SK-N-SH (cell line): ENCODE results near the gene NR6A1. TPM values are rescaled to one million over a fixed set of nuclear protein-coding genes. Genes with fewer than 3 reads are reported as not detected.
A peak's percentile ranks its signal among the peaks of the same experiment; 100 is the strongest.

Source experiments
- CTCF ChIA-PET: fragments of 300-600, 350-600 bp; formaldehyde crosslinking; extraction: SDS; loops from one replicate; lab custom pipeline; 2021; lab: Yijun Ruan, JAX
- POLR2A ChIA-PET: fragments of 350-600 bp; sonication (Branson Sonifier 250); formaldehyde crosslinking; extraction: SDS; loops from one replicate; lab custom pipeline; 2020; ENCODE audit warnings: antibody characterized with exemption, inconsistent platforms; lab: Yijun Ruan, JAX
- DNase-seq: peaks from one replicate; pipeline ENCODE4 v3.0.0; 2012
- H2AFZ ChIP-seq: fragments of 200-600 bp; sonication (generic); 2 replicates; pipeline ENCODE4 v1.8.1; 2016; ENCODE audit warnings: antibody characterized with exemption, mild to moderate bottlenecking, low read depth
- H3F3A ChIP-seq: fragments of 200-600 bp; sonication (generic); replicated peaks from 2 replicates; pipeline ENCODE3; 2016; ENCODE audit warnings: antibody characterized with exemption, mild to moderate bottlenecking; ENCODE audit not compliant: insufficient read depth
- H3K27ac ChIP-seq, 2 experiments: fragments of 200-500 bp in 1 of 2; fragments of 200-600 bp in 1 of 2; sonication (Bioruptor generic) in 1 of 2; sonication (generic), shearing (Covaris generic) in 1 of 2; 2 replicates each; pipeline versions ENCODE4 v1.5.1 to v1.6.1; 2014 to 2016; ENCODE audit warnings: low read depth in 2 of 2, inconsistent platforms in 1 of 2, low read length in 1 of 2, mild to moderate bottlenecking in 1 of 2, mixed read lengths in 1 of 2
- H3K27me3 ChIP-seq: fragments of 200-600 bp; sonication (generic), shearing (Covaris generic); 2 replicates; pipeline ENCODE4 v1.6.1; 2016; ENCODE audit warnings: mixed run types; ENCODE audit not compliant: insufficient read depth
- H3K36me3 ChIP-seq, 2 experiments: fragments of 200-500 bp in 1 of 2; fragments of 200-600 bp in 1 of 2; sonication (Bioruptor generic) in 1 of 2; sonication (generic) in 1 of 2; replicated peaks in 1 of 2; 2 replicates each; pipeline versions ENCODE3 to v1.5.1; 2014 to 2016; ENCODE audit warnings: low read length in 1 of 2, mild to moderate bottlenecking in 1 of 2; ENCODE audit not compliant: insufficient read depth in 2 of 2, control insufficient read depth in 1 of 2
- H3K4me1 ChIP-seq, 2 experiments: fragments of 200-500 bp in 1 of 2; fragments of 200-600 bp in 1 of 2; sonication (Bioruptor generic) in 1 of 2; sonication (generic), shearing (Covaris generic) in 1 of 2; 2 replicates each; pipeline versions ENCODE4 v1.5.1 to v1.6.1; 2014 to 2016; ENCODE audit warnings: low read depth in 1 of 2, low read length in 1 of 2, mixed run types in 1 of 2; ENCODE audit not compliant: insufficient read depth in 2 of 2, control insufficient read depth in 1 of 2
- H3K4me2 ChIP-seq: fragments of 200-600 bp; sonication (generic), shearing (Covaris generic); 2 replicates; pipeline ENCODE4 v1.6.1; 2017; ENCODE audit warnings: mixed run types
- H3K4me3 ChIP-seq, 2 experiments: fragments of 200-500 bp in 1 of 2; fragments of 200-600 bp in 1 of 2; sonication (Bioruptor generic) in 1 of 2; sonication (generic), shearing (Covaris generic) in 1 of 2; 2 replicates each; pipeline versions ENCODE4 v1.5.1 to v1.8.1; 2014 to 2016; ENCODE audit warnings: low read depth in 2 of 2, inconsistent platforms in 1 of 2, low read length in 1 of 2, mild to moderate bottlenecking in 1 of 2, mixed read lengths in 1 of 2, moderate library complexity in 1 of 2
- H3K79me2 ChIP-seq: fragments of 200-600 bp; sonication (generic); 2 replicates; pipeline ENCODE4 v1.8.1; 2017; ENCODE audit warnings: mild to moderate bottlenecking; ENCODE audit not compliant: insufficient read depth
- H3K9ac ChIP-seq: fragments of 200-600 bp; sonication (generic); 2 replicates; pipeline ENCODE4 v1.6.1; 2017; ENCODE audit warnings: mixed run types
- H3K9me2 ChIP-seq: fragments of 200-600 bp; sonication (generic); 2 replicates; pipeline ENCODE4 v1.6.1; 2017; ENCODE audit warnings: mixed run types
- H3K9me3 ChIP-seq: fragments of 200-600 bp; sonication (generic); 2 replicates; pipeline ENCODE4 v1.6.1; 2017; ENCODE audit warnings: mixed run types, mild to moderate bottlenecking, moderate library complexity
- H4K20me1 ChIP-seq: fragments of 200-600 bp; sonication (generic); 2 replicates; pipeline ENCODE4 v1.6.1; 2017; ENCODE audit warnings: mild to moderate bottlenecking, mixed run types; ENCODE audit not compliant: insufficient read depth
- EZH2phosphoT487 ChIP-seq: fragments of 200-600 bp; sonication (generic); IDR thresholded peaks from 2 replicates; pipeline ENCODE4 v1.6.1; 2017; ENCODE audit warnings: low read depth, mixed run types, mild to moderate bottlenecking, antibody characterized with exemption, moderate library complexity, borderline replicate concordance
- FOSL2 ChIP-seq: IDR thresholded peaks from 2 replicates; pipeline ENCODE4 v1.4.0; 2012; ENCODE audit warnings: low read depth, mild to moderate bottlenecking, moderate library complexity, borderline replicate concordance
- FOXJ3 ChIP-seq: sonication (generic); formaldehyde crosslinking; IDR thresholded peaks from 2 replicates; pipeline ENCODE4 v1.5.1; 2020; ENCODE audit warnings: mild to moderate bottlenecking, missing genetic modification reagents
- FOXM1 ChIP-seq: IDR thresholded peaks from 2 replicates; pipeline ENCODE4 v1.4.0; 2012; ENCODE audit warnings: low read depth, mild to moderate bottlenecking
- MAX ChIP-seq: IDR thresholded peaks from 2 replicates; pipeline ENCODE4 v1.4.0; 2012; ENCODE audit warnings: low read depth
- MEF2A ChIP-seq: IDR thresholded peaks from 2 replicates; pipeline ENCODE4 v1.4.0; 2012; ENCODE audit warnings: low read depth, borderline replicate concordance
- NRF1 ChIP-seq: IDR thresholded peaks from 2 replicates; pipeline ENCODE4 v1.6.1; 2012; ENCODE audit warnings: low read depth, mild to moderate bottlenecking, low read length
- POLR2AphosphoS5 ChIP-seq: IDR thresholded peaks from 2 replicates; pipeline ENCODE4 v1.6.1; 2012; ENCODE audit warnings: low read depth, low read length
- RAD21 ChIP-seq: IDR thresholded peaks from 2 replicates; pipeline ENCODE4 v1.6.1; 2012; ENCODE audit warnings: mild to moderate bottlenecking, low read length
- RCOR1 ChIP-seq: fragments of 150-350 bp; IDR thresholded peaks from 2 replicates; pipeline ENCODE4 v1.6.1; 2017; ENCODE audit warnings: antibody characterized with exemption, low read length
- RFX5 ChIP-seq: IDR thresholded peaks from 2 replicates; pipeline ENCODE4 v1.6.1; 2012; ENCODE audit warnings: mild to moderate bottlenecking, improper control_type of control experiment, low read length
- SIN3A ChIP-seq: IDR thresholded peaks from 2 replicates; pipeline ENCODE4 v1.6.1; 2012; ENCODE audit warnings: low read depth, mild to moderate bottlenecking, low read length, moderate library complexity, borderline replicate concordance
- TAF1 ChIP-seq: IDR thresholded peaks from 2 replicates; pipeline ENCODE4 v1.6.1; 2012; ENCODE audit warnings: low read depth, mild to moderate bottlenecking, low read length, moderate library complexity, borderline replicate concordance
- USF2 ChIP-seq: fragments of 150-350 bp; IDR thresholded peaks from 2 replicates; pipeline ENCODE4 v1.6.1; 2017; ENCODE audit warnings: antibody characterized with exemption, low read length, low read depth, borderline replicate concordance
- YY1 ChIP-seq: IDR thresholded peaks from 2 replicates; pipeline ENCODE4 v1.4.0; 2012; ENCODE audit warnings: low read depth, mild to moderate bottlenecking
- WGBS: methylation state at CpG from one replicate; pipeline ENCODE4 v1.1.6; 2017; ENCODE audit warnings: low lambda C conversion rate; 5-methylcytosine and 5-hydroxymethylcytosine counted together
- polyA plus RNA-seq, 3 experiments: library from polyadenylated mRNA; depleted of rRNA; stranded (reverse); fragments of >200 nt; gene quantifications; 2 replicates each; pipeline ENCODE4 v1.2.3, GENCODE V29; 2012

The NR6A1 gene
- polyA plus RNA-seq, 1 of the 3 experiments (the other 2 are of a cell fraction): 1.2 TPM

- Histone ChIP-seq H3K4me1 (peaks cover 4 to 8% of the 10 kb centered on the region in 2 experiments; a peak in 3 of 4 replicates), H3K27me3 (no peaks in the 10 kb centered on the region), H3K9me3 (no peaks in the 10 kb centered on the region), H3K4me2 (no peak overlapping the region), H3K79me2 (no peaks in the 10 kb centered on the region), H3K9me2 (no peaks in the 10 kb centered on the region), H3K4me3 (no peak overlapping the region), H3K36me3 (no peaks in the 10 kb centered on the region), H4K20me1 (no peaks in the 10 kb centered on the region), H3F3A (peaks cover 6% of the 10 kb centered on the region), H3K27ac (no peak overlapping the region), H3K9ac (no peak overlapping the region)
- CTCF ChIA-PET: interaction anchor here (0.6 to 20.5 kb wide), 4 partner anchors 22 to 52 kb away, joined by 3 to 215 read pairs (median 14); partner anchors contain the start of genes OLFML2A and WDR38
- POLR2A ChIA-PET: no interaction called here
- DNase-seq: no peak
- WGBS: 94% methylated on average over 6 of the region's 6 CpGs
- TF ChIP-seq RFX5 (no peak), SIN3A (no peak), USF2 (no peak), POLR2AphosphoS5 (no peak), MEF2A (no peak), FOXM1 (no peak), RAD21 (no peak), EZH2phosphoT487 (no peak), FOSL2 (no peak), NRF1 (no peak), FOXJ3 (CRISPR knock-in tag) (no peak), RCOR1 (no peak), MAX (no peak), YY1 (no peak), TAF1 (no peak)
- TF ChIP-seq, all 33 proteins: peak for 0
- no peak overlapping the region for H2AFZ ChIP-seq
Measured at GRCh38 chr9:124801356-124801755, 30.2 kb upstream of the NR6A1 start.

GRCh38 chr9:124800306-124801259 is 29.5 kb upstream of the NR6A1 start:
- Histone ChIP-seq H3K9ac (no peak overlapping the region), H3K4me3 (no peak overlapping the region), H2AFZ (no peak overlapping the region), H3K36me3 (no peaks in the 10 kb centered on the region), H3K9me2 (no peaks in the 10 kb centered on the region), H3K4me2 (no peak overlapping the region), H3K9me3 (no peaks in the 10 kb centered on the region), H3K4me1 (peaks cover 4 to 15% of the 10 kb centered on the region in 2 experiments; a peak in 3 of 4 replicates), H3K27me3 (no peaks in the 10 kb centered on the region), H4K20me1 (no peaks in the 10 kb centered on the region), H3K27ac (no peak overlapping the region), H3F3A (peaks cover 6% of the 10 kb centered on the region), H3K79me2 (no peaks in the 10 kb centered on the region)
- peak; percentile 76 for TF ChIP-seq RFX5
- TF ChIP-seq EZH2phosphoT487: no peak
- CTCF ChIA-PET: interaction anchor here (0.6 to 20.5 kb wide), 8 partner anchors 23 to 89 kb away, joined by 3 to 215 read pairs (median 6); partner anchors contain the start of genes OLFML2A and WDR38
- 77% methylated on average over 14 of the region's 15 CpGs for WGBS
- no peak for DNase-seq
- POLR2A ChIA-PET: no interaction called here
